D721Med (cell line): ENCODE results near the gene ZNF697.

Experiments used
- DNase-seq: peaks from one replicate; pipeline ENCODE4 v3.0.0; 2011; ENCODE audit warnings: low spot score; ENCODE audit not compliant: insufficient read length
- FAIRE-seq: peaks from 2 replicates; lab custom pipeline; 2011; peaks lifted over from hg19 to GRCh38; lab: Jason Lieb, UNC
- TF ChIP-seq, protein P1 (sequence below): IDR thresholded peaks from 2 replicates; pipeline ENCODE4 v1.5.1; 2012; ENCODE audit warnings: mild to moderate bottlenecking, control low read depth; ENCODE audit not compliant: insufficient read depth; ENCODE audit errors: missing control alignments

The ZNF697 gene

DNA sequence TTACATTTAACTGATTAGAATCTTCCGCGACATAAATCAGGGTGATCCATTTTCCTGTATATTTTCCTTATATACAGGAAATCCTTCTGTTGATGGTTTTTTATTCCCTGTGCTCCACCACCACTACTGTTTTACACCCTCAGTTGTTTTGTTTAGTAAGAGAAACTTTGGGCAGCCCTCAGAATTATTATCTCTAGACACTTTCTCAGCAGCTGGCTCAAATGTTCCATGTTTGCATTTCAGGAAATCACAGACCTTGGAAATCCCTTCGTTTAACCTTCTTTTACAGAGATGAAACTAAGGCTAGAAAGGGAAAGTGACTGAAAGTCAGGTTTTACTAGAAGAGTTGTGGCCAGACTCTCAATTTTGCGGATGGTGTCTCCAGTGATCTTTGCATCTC, 15.2 kb downstream of the ZNF697 start:
- DNase-seq = no peak
- no peak for FAIRE-seq
- TF ChIP-seq, protein P1, sequence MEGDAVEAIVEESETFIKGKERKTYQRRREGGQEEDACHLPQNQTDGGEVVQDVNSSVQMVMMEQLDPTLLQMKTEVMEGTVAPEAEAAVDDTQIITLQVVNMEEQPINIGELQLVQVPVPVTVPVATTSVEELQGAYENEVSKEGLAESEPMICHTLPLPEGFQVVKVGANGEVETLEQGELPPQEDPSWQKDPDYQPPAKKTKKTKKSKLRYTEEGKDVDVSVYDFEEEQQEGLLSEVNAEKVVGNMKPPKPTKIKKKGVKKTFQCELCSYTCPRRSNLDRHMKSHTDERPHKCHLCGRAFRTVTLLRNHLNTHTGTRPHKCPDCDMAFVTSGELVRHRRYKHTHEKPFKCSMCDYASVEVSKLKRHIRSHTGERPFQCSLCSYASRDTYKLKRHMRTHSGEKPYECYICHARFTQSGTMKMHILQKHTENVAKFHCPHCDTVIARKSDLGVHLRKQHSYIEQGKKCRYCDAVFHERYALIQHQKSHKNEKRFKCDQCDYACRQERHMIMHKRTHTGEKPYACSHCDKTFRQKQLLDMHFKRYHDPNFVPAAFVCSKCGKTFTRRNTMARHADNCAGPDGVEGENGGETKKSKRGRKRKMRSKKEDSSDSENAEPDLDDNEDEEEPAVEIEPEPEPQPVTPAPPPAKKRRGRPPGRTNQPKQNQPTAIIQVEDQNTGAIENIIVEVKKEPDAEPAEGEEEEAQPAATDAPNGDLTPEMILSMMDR = no peak

DNA sequence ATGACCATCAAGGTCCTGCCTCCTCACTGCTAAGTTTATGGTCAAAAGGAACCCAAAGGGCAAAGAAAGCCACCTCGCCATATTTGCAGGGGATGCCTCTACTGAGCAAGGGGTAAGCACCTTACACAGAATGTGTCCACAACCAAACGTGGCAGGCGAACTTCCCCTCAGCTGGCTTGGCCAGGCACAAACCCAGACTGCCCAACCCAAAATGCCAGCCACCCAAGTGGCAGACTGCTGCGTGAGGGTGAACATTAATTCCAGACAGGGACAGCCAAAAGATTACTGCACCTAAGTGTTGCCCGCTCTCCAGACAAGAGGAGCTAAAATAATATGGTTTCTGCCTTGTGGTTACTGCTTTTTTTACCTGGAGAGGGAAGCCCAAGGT, 16.0 kb downstream of the ZNF697 start:
- DNase-seq (no peak), FAIRE-seq (no peak)
- TF ChIP-seq, protein P1 = no peak

DNA sequence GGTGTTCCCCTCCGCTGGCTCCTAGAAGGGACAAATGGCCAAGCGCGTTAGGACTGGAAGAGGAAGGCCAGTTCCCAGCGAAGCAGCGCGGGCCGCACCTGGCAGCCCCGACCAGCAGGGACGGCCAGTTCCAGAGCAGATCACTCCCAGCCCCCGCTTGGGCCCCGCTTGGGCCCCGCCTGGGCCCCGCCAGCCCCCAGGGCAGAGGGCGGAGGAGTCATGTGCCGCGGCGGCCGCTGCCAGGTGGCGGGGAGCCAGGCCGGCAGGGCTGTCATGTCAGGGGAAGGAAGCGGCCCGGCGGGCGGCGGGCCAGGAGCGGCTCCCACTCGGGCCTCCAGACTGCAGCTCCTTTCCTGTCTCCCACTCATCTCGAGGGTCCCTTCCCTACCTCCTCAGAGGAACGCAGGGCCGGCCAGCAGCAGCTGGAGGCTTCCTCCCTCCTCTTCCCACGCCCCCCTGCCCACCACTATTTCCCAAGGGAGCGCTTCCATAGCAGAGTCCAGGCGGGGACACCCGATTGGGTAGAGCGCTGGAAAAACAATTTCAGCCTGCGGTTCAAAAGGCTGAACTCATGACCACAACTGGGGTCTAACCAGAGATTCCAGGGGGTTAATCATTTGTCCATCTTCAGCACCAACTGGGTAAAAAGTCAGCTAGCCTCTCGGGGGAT, 16.5 kb downstream of the ZNF697 start:
- FAIRE-seq (no peak), DNase-seq (no peak)
- TF ChIP-seq, protein P1 = no peak

DNA sequence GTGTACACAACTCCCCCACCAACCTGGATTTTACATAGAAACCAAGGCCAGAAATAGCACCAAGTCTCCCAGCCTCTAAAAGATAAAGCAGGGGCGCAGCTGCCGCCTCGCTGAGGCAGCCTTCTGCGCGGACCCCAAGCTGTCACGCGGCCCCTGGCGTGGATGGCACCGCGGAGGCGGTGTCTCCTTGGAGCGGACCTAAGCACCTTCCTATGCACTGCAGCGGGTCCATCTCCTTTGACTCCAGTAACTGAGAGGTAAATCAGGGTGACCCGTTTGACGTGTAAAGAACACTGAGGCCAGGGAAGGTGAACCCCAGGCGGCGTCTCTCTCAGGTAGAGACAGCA, 17.0 kb downstream of the ZNF697 start:
- DNase-seq (no peak), FAIRE-seq (no peak)
- TF ChIP-seq, protein P1 = no peak

DNA sequence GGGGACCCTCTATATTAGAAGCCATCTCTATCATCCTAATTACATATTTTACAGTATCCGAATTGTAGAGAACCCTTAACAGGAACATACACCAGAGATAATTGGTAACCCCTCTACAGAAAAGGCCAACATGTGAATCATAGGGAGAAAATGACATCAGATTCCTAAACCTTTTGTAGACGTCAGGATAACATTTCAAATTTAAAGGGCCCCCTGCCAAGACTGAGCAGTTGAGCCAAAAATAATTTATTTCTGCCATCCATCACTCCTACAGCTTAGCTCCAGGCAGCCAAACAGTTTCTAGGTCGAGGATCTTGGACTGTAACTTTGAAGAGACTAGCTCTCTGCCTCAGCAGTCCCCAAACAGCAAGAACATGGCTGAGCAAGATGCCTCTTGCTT, 21.2 kb downstream of the ZNF697 start:
- FAIRE-seq = no peak
- TF ChIP-seq, protein P1 = no peak
- no peak for DNase-seq

DNA sequence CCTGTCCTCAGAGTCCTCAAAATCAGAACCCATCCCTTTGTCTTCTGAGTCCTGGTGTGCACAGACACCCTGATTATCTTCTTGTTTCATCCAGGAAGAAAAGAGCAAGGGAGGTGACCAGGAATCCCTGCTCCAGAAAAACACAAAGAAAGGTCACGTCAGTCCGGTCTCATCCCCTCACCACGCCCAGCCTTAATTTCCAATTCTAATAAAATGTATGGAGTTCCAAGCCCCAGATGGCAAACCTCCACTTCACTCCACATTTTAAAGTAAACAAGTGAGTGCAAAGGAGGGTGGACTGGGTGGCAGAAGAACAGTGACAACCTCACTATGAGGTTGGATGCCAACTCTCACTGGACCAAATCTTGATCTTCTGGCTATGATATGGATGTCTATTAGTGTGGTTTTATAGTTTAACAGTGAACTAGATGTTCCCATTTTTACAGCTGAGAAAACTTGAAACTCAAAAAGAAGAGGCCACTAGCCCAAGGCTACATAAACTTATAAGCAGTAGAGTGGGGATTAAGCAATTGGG, 22.0 kb downstream of the ZNF697 start:
- FAIRE-seq (no peak), DNase-seq (no peak)
- TF ChIP-seq, protein P1 = no peak

DNA sequence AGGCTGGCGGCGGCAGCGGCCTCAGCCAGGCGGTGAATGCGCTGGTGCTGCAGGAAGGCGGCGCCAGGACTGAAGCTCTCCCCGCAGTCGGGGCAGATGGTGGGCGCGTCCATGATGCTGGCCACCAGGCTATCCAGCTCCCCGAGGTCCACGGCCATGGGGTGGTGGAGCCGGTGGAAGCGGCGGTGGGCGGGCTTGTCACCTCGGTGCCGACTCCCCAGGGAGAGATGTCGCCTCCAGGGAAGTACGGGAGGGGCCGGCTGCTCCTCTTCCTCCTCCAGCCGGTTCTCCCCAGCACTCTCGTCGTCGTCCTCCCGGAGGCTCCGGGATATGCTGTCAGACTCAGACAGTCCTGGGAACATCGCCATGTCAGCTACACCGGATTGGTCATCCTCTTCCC, 24.4 kb downstream of the ZNF697 start:
- DNase-seq (no peak), FAIRE-seq (no peak)
- TF ChIP-seq, protein P1 = no peak
